Stimulated activated CD8-positive, alpha-beta memory T cell treated with anti-CD3 and anti-CD28 coated beads, Interleukin-12 subunit alpha, Interleukin-12 subunit beta, amount 100 ng/mL, for 1 hour (primary cell): ENCODE data around the gene ZFP2.

Source experiments
- DNase-seq: peaks from one replicate; pipeline ENCODE4 v3.0.0-alpha.2; 2020; ENCODE audit warnings: low read depth

ZFP2 gene

GRCh38 chr5:178981381-178981780 lies 85.7 kb downstream of the ZFP2 start:
- DNase-seq: no peak
